ENCODE measurements around the gene CNTNAP5.

DNA sequence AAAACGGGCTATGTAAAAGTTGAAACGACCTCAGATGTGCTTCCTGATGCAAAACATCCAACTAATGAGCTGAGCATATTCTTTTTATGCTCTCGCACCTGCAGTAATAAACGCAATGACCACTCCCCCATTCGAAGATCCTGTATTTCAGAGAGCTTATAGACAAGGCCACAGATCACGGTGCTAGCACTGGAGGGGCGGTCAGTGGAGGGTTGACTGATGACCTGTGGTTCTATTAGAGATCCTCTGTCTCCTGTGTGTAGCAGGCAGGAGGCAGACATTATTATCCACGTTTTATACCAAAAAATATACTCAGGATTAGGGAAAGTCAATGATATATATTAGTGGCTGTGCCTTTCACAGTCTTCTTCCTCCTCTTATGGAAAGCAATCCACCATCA is 457.0 kb downstream of the CNTNAP5 start:
- TF ChIP-seq POLR2A (IDR thresholded peaks at IDR 0.05; ENCODE audit: low read depth, low read length) (no peak), CEBPB (IDR thresholded peaks at IDR 0.05; ENCODE audit: low read depth, low read length) (no peak), BHLHE40 (IDR thresholded peaks at IDR 0.05; ENCODE audit: low read depth, low read length) (no peak)
- TF ChIP-seq, protein P1, sequence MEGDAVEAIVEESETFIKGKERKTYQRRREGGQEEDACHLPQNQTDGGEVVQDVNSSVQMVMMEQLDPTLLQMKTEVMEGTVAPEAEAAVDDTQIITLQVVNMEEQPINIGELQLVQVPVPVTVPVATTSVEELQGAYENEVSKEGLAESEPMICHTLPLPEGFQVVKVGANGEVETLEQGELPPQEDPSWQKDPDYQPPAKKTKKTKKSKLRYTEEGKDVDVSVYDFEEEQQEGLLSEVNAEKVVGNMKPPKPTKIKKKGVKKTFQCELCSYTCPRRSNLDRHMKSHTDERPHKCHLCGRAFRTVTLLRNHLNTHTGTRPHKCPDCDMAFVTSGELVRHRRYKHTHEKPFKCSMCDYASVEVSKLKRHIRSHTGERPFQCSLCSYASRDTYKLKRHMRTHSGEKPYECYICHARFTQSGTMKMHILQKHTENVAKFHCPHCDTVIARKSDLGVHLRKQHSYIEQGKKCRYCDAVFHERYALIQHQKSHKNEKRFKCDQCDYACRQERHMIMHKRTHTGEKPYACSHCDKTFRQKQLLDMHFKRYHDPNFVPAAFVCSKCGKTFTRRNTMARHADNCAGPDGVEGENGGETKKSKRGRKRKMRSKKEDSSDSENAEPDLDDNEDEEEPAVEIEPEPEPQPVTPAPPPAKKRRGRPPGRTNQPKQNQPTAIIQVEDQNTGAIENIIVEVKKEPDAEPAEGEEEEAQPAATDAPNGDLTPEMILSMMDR (conservative IDR thresholded peaks at IDR 0.05; ENCODE audit: low read depth, low read length): no peak
- TF ChIP-seq, protein P2, sequence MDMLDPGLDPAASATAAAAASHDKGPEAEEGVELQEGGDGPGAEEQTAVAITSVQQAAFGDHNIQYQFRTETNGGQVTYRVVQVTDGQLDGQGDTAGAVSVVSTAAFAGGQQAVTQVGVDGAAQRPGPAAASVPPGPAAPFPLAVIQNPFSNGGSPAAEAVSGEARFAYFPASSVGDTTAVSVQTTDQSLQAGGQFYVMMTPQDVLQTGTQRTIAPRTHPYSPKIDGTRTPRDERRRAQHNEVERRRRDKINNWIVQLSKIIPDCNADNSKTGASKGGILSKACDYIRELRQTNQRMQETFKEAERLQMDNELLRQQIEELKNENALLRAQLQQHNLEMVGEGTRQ (IDR thresholded peaks at IDR 0.05; ENCODE audit: low read depth, low read length): no peak

Data from IMR-90 (cell line).